K562 (cell line): Measurements from ENCODE around the gene BIN1. TPM values are rescaled to one million over a fixed set of nuclear protein-coding genes. Genes with fewer than 3 reads are reported as not detected.
A peak's percentile ranks its signal among the peaks of the same experiment; 100 is the strongest.

Experiments
- BRF1 ChIP-seq: IDR thresholded peaks from 3 replicates; pipeline ENCODE4 v1.6.1; 2011; ENCODE audit warnings: borderline replicate concordance, mild to moderate bottlenecking; ENCODE audit not compliant: insufficient read length; ENCODE audit errors: extremely low read depth
- CBFB ChIP-seq: sonication (generic); formaldehyde crosslinking; IDR thresholded peaks from 2 replicates; pipeline ENCODE4 v1.4.0; 2020; ENCODE audit warnings: mild to moderate bottlenecking, missing genetic modification reagents
- CHD2 ChIP-seq: IDR thresholded peaks from 2 replicates; pipeline ENCODE4 v1.6.1; 2011; ENCODE audit warnings: low read depth, low read length
- ELF2 ChIP-seq: fragments of 250-450 bp; sonication (Bioruptor Pico); IDR thresholded peaks from 2 replicates; pipeline ENCODE4 v1.5.0; 2021; ENCODE audit warnings: mild to moderate bottlenecking
- ESRRA ChIP-seq: fragments of 450-650 bp; IDR thresholded peaks from 2 replicates; pipeline ENCODE4 v1.6.1; 2014; ENCODE audit warnings: low read depth, mild to moderate bottlenecking, moderate library complexity, borderline replicate concordance
- EZH2 ChIP-seq: IDR thresholded peaks from 2 replicates; pipeline ENCODE4 v1.6.1; 2012; ENCODE audit warnings: low read depth, mild to moderate bottlenecking, inconsistent platforms, low read length, borderline replicate concordance
- HNRNPL ChIP-seq: fragments of 200-400 bp; formaldehyde crosslinking; IDR thresholded peaks from 2 replicates; pipeline ENCODE4 v1.6.1; 2017; ENCODE audit warnings: low read depth, mild to moderate bottlenecking, low read length
- HNRNPLL ChIP-seq: fragments of 200-400 bp; formaldehyde crosslinking; IDR thresholded peaks from 2 replicates; pipeline ENCODE4 v1.6.1; 2017; ENCODE audit warnings: low read length, low read depth, mild to moderate bottlenecking; ENCODE audit not compliant: poor library complexity, severe bottlenecking
- MXD1 ChIP-seq: fragments of 250-450 bp; sonication (Bioruptor Pico); IDR thresholded peaks from 2 replicates; pipeline ENCODE4 v1.8.0; 2021; ENCODE audit warnings: borderline replicate concordance, mild to moderate bottlenecking, moderate library complexity; ENCODE audit not compliant: poor library complexity, severe bottlenecking
- NUFIP1 ChIP-seq: fragments of 450-650 bp; IDR thresholded peaks from 2 replicates; pipeline ENCODE4 v1.6.1; 2018; ENCODE audit not compliant: partially characterized antibody
- TAL1 ChIP-seq: fragments of 450-650 bp; IDR thresholded peaks from 2 replicates; pipeline ENCODE4 v1.6.1; 2016; ENCODE audit warnings: mild to moderate bottlenecking
- TCFL5 ChIP-seq: fragments of 250-450 bp; sonication (Bioruptor Pico); conservative IDR thresholded peaks from 2 replicates; pipeline ENCODE4 v1.6.1; 2021; ENCODE audit warnings: mild to moderate bottlenecking, moderate library complexity, matching md5 sums
- THRAP3 ChIP-seq: fragments of 450-650 bp; IDR thresholded peaks from 2 replicates; pipeline ENCODE4 v1.6.1; 2016; ENCODE audit warnings: mild to moderate bottlenecking, inconsistent platforms, borderline replicate concordance
- U2AF2 ChIP-seq: fragments of 200-400 bp; formaldehyde crosslinking; optimal IDR thresholded peaks from 2 replicates; pipeline ENCODE3; 2017; ENCODE audit warnings: low read depth, mild to moderate bottlenecking, low read length
- ZBTB1 ChIP-seq: sonication (generic); formaldehyde crosslinking; IDR thresholded peaks from 2 replicates; pipeline ENCODE4 v1.8.1; 2023; ENCODE audit warnings: missing genetic modification reagents, low read depth, mild to moderate bottlenecking, borderline replicate concordance
- ZMIZ1 ChIP-seq, 2 experiments: fragments of 150-350 bp in 1 of 2; IDR thresholded peaks; 2 replicates each; pipeline ENCODE4 v1.6.1; 2012 to 2016; ENCODE audit warnings: low read depth in 2 of 2, low read length in 2 of 2, mild to moderate bottlenecking in 1 of 2, moderate library complexity in 1 of 2
- ZNF347 ChIP-seq: fragments of 450-650 bp; formaldehyde crosslinking; IDR thresholded peaks from 2 replicates; pipeline ENCODE4 v1.4.0; 2020; ENCODE audit warnings: low read depth, mild to moderate bottlenecking, moderate library complexity
- ZNF354B ChIP-seq: fragments of 250-450 bp; sonication (Bioruptor Pico); IDR thresholded peaks from 2 replicates; pipeline ENCODE4 v1.4.0; 2020
- ZNF507 ChIP-seq: conservative IDR thresholded peaks from 2 replicates; pipeline ENCODE4 v1.6.1; 2017; ENCODE audit warnings: missing genetic modification characterization, missing compliant biosample characterization
- ZNF561 ChIP-seq: fragments of 450-650 bp; formaldehyde crosslinking; conservative IDR thresholded peaks from 2 replicates; pipeline ENCODE4 v1.4.0; 2020; ENCODE audit warnings: mild to moderate bottlenecking, moderate library complexity
- ZNF766 ChIP-seq: fragments of 200-800 bp; sonication (Bioruptor generic); conservative IDR thresholded peaks from 2 replicates; pipeline ENCODE4 v1.6.1; 2016; ENCODE audit warnings: missing genetic modification characterization, missing compliant biosample characterization
- polyA plus RNA-seq, 8 experiments: library from polyadenylated mRNA; depleted of rRNA in 4 of 8; stranded (reverse) in 5 of 8; unstranded in 3 of 8; fragments of >200 nt; fragmentation: Nextera tagmentation in 2 of 8; fragmentation: Illumina TruSeq in 1 of 8; extraction: Ambion mirVana in 2 of 8; extraction: Trizol in 1 of 8; gene quantifications; 2 replicates each; pipeline versions ENCODE4 v1.2.1 to v1.2.3, GENCODE V29; 2011 to 2014; ENCODE audit warnings: inconsistent platforms in 1 of 8, missing spikeins in 1 of 8
- total RNA-seq, 7 experiments: library from RNA; depleted of rRNA in 6 of 7; stranded (reverse); fragments of >200 nt in 6 of 7; fragmentation: Illumina TruSeq in 2 of 7; extraction: Trizol in 2 of 7; gene quantifications; 2 replicates each; pipeline versions ENCODE4 v1.2.1 to v1.2.3, GENCODE V29; 2011 to 2021; ENCODE audit warnings: low replicate concordance in 1 of 7
- TF ChIP-seq, protein P1 (sequence below): fragments of 450-650 bp; IDR thresholded peaks from 2 replicates; pipeline ENCODE4 v1.6.1; 2016; ENCODE audit warnings: antibody characterized with exemption
- TF ChIP-seq, protein P2 (sequence below): fragments of 250-450 bp; sonication (Bioruptor Pico); IDR thresholded peaks from 2 replicates; pipeline ENCODE4 v1.4.0; 2020; ENCODE audit warnings: mild to moderate bottlenecking

BIN1 gene
- total and polyA plus RNA-seq, 9 of the 15 experiments (the other 6 are each of a cell fraction or from before 2014, with no cell fraction given): 0.04 to 2.8 (median 0.79) TPM; not detected in 1

DNA sequence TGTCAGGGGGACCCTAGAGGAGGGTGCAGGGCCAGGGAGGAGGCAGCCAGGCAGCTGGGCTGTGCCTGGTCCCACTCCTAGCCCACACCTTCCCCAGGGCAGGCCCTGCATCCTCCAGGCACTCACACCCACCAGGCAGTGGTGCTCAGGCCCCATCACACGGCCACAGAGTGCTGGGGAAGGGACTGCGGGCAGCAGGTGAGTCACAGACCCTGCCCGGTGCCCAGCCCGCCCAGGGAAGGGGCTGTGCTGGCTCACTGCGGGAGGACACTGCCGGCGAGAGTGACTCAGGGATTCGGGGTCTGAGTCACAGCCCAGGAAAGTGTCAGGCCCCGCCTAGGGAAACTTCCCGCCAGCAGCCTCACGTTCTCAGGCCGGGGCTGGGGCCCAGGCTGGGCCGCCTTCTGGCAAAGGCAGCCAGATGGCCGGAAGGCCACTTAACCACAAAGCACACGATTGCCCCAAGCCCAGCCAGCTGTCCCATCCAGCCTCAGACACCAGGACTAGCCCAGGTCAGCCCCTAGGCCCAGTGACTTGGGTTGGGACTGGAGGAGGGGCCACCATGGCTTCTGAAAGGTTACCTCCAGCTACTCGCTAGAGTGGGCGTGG is 42.2 kb downstream of the BIN1 start (continued):
- TF ChIP-seq HNRNPLL (no peak), ZNF507 (tag) (no peak), NUFIP1 (no peak), ESRRA (peak; percentile 92; the same call in 1 of the 2 replicates), CHD2 (no peak), ZMIZ1 (IDR thresholded peaks at IDR 0.05; ENCODE audit: low read depth in 2 of 2, low read length in 2 of 2) (no peak), HNRNPL (peak; percentile 98), ELF2 (CRISPR knock-in tag) (no peak), TAL1 (peak; percentile 81), CBFB (peak; percentile 100), MXD1 (CRISPR knock-in tag) (no peak), ZBTB1 (CRISPR knock-in tag) (peak; percentile 63; the same call in 1 of the 2 replicates), BRF1 (no peak), TCFL5 (CRISPR knock-in tag) (no peak), ZNF766 (peak; percentile 67; the same call in 1 of the 2 replicates), ZNF347 (CRISPR knock-in tag) (no peak), U2AF2 (no peak), ZNF561 (CRISPR knock-in tag) (no peak), ZNF354B (CRISPR knock-in tag) (no peak), EZH2 (no peak), THRAP3 (no peak)
- TF ChIP-seq, protein P1, sequence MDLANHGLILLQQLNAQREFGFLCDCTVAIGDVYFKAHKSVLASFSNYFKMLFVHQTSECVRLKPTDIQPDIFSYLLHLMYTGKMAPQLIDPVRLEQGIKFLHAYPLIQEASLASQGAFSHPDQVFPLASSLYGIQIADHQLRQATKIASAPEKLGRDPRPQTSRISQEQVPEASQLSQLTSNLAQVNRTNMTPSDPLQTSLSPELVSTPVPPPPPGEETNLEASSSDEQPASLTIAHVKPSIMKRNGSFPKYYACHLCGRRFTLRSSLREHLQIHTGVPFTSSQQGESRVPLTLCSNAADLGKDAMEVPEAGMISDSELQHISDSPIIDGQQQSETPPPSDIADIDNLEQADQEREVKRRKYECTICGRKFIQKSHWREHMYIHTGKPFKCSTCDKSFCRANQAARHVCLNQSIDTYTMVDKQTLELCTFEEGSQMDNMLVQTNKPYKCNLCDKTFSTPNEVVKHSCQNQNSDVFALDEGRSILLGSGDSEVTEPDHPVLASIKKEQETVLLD: peak; percentile 88
- TF ChIP-seq, protein P2, sequence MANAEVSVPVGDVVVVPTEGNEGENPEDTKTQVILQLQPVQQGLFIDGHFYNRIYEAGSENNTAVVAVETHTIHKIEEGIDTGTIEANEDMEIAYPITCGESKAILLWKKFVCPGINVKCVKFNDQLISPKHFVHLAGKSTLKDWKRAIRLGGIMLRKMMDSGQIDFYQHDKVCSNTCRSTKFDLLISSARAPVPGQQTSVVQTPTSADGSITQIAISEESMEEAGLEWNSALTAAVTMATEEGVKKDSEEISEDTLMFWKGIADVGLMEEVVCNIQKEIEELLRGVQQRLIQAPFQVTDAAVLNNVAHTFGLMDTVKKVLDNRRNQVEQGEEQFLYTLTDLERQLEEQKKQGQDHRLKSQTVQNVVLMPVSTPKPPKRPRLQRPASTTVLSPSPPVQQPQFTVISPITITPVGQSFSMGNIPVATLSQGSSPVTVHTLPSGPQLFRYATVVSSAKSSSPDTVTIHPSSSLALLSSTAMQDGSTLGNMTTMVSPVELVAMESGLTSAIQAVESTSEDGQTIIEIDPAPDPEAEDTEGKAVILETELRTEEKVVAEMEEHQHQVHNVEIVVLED: no peak
